Measurements from ENCODE around the gene PAEP.

Gene PAEP

GRCh38 chr9:135579889-135580660 is 18.5 kb downstream of the PAEP start:
- DNase-seq, result no peak

- no peak for DNase-seq
Measured at GRCh38 chr9:135580664-135581380, 19.3 kb downstream of the PAEP start.

GRCh38 chr9:135581636-135582426 is 20.3 kb downstream of the PAEP start:
- no peak for DNase-seq

GRCh38 chr9:135582541-135582940 is 21.0 kb downstream of the PAEP start:
- DNase-seq, result no peak

GRCh38 chr9:135582966-135583687 is 21.6 kb downstream of the PAEP start:
- no peak for DNase-seq

- DNase-seq, result no peak
Measured at GRCh38 chr9:135583688-135584011, 22.1 kb downstream of the PAEP start.

- DNase-seq, result no peak
Measured at GRCh38 chr9:135584371-135584770, 22.8 kb downstream of the PAEP start.

GRCh38 chr9:135584934-135585333 is 23.4 kb downstream of the PAEP start:
- DNase-seq, result no peak

GRCh38 chr9:135586601-135587109 is 25.1 kb downstream of the PAEP start:
- no peak for DNase-seq

GRCh38 chr9:135587658-135588057 is 26.1 kb downstream of the PAEP start:
- no peak for DNase-seq

- no peak for DNase-seq
Measured at GRCh38 chr9:135588371-135588770, 26.8 kb downstream of the PAEP start.

GRCh38 chr9:135588886-135589595 is 27.5 kb downstream of the PAEP start:
- DNase-seq, result no peak

GRCh38 chr9:135589596-135590485 is 28.3 kb downstream of the PAEP start:
- no peak for DNase-seq

- DNase-seq, result no peak
Measured at GRCh38 chr9:135590486-135591079, 29.0 kb downstream of the PAEP start.

- DNase-seq, result no peak
Measured at GRCh38 chr9:135591506-135592330, 30.2 kb downstream of the PAEP start.

- no peak for DNase-seq
Measured at GRCh38 chr9:135592331-135592590, 30.7 kb downstream of the PAEP start.

GRCh38 chr9:135592625-135593024 is 31.1 kb downstream of the PAEP start:
- no peak for DNase-seq

- no peak for DNase-seq
Measured at GRCh38 chr9:135596211-135596610, 34.7 kb downstream of the PAEP start.

GRCh38 chr9:135600296-135600817 is 38.8 kb downstream of the PAEP start:
- no peak for DNase-seq

- no peak for DNase-seq
Measured at GRCh38 chr9:135601988-135602387, 40.4 kb downstream of the PAEP start.
